Karpas-422 (cell line): ENCODE results near the gene ILRUN. TPM values are rescaled to one million over a fixed set of nuclear protein-coding genes. Genes with fewer than 3 reads are reported as not detected.
"Not testable (repeated sequence)": the region's sequence is repeated elsewhere in the genome, so short reads cannot be mapped to it uniquely, and the experiment has no call there.

Source experiments
- DNase-seq: peaks from one replicate; pipeline ENCODE4 v3.0.0-alpha.2; 2015
- H2AFZ ChIP-seq: fragments of 200-600 bp; sonication (generic); 2 replicates; pipeline ENCODE4 v1.6.1; 2014; ENCODE audit warnings: antibody characterized with exemption, low read length, mixed read lengths
- H3K27ac ChIP-seq: fragments of 200-600 bp; sonication (generic); 2 replicates; pipeline ENCODE4 v1.5.1; 2014; ENCODE audit warnings: mild to moderate bottlenecking, low read length, moderate library complexity
- H3K27me3 ChIP-seq: fragments of 200-600 bp; sonication (generic); 2 replicates; pipeline ENCODE4 v1.6.1; 2014; ENCODE audit warnings: low read length, mixed read lengths
- H3K36me3 ChIP-seq: fragments of 200-600 bp; sonication (generic); 2 replicates; pipeline ENCODE4 v1.6.1; 2014; ENCODE audit warnings: low read length, mixed read lengths; ENCODE audit not compliant: insufficient read depth
- H3K4me1 ChIP-seq: fragments of 200-600 bp; sonication (generic); 2 replicates; pipeline ENCODE4 v1.6.1; 2014; ENCODE audit warnings: mild to moderate bottlenecking, low read length, mixed read lengths
- H3K4me2 ChIP-seq: fragments of 200-600 bp; sonication (generic); 2 replicates; pipeline ENCODE4 v1.6.1; 2014; ENCODE audit warnings: low read length, low read depth, mild to moderate bottlenecking; ENCODE audit not compliant: poor library complexity, severe bottlenecking
- H3K4me3 ChIP-seq: fragments of 200-600 bp; sonication (generic); 2 replicates; pipeline ENCODE4 v1.5.1; 2014; ENCODE audit warnings: mild to moderate bottlenecking, antibody characterized with exemption, low read length, mixed read lengths
- H3K79me2 ChIP-seq: fragments of 200-600 bp; sonication (generic); 2 replicates; pipeline ENCODE4 v1.6.1; 2014; ENCODE audit warnings: mild to moderate bottlenecking, low read length, mixed read lengths
- H3K9ac ChIP-seq: fragments of 200-600 bp; sonication (generic); 2 replicates; pipeline ENCODE4 v1.6.0; 2014; ENCODE audit warnings: low read length
- H3K9me2 ChIP-seq: fragments of 200-600 bp; sonication (generic), shearing (Covaris generic); replicated peaks from 2 replicates; pipeline ENCODE4 v1.6.0; 2014; ENCODE audit warnings: mild to moderate bottlenecking, low read length, moderate library complexity; ENCODE audit not compliant: insufficient read depth
- H3K9me3 ChIP-seq: fragments of 300-700, 200-600 bp; sonication (generic); 2 replicates; pipeline ENCODE4 v1.6.1; 2014; ENCODE audit warnings: low read length, mixed read lengths
- H4K20me1 ChIP-seq: fragments of 200-600 bp; sonication (generic); 2 replicates; pipeline ENCODE4 v1.6.1; 2014; ENCODE audit warnings: mild to moderate bottlenecking, antibody characterized with exemption, low read length, low read depth; ENCODE audit not compliant: insufficient read depth
- total RNA-seq: library from RNA; depleted of rRNA; stranded (reverse); fragments of >200 nt; shearing (Covaris generic); gene quantifications from 2 replicates; pipeline ENCODE4 v1.2.3, GENCODE V29; 2014; ENCODE audit warnings: low replicate concordance

Gene ILRUN
- total RNA-seq, 1 experiment from 2014 or later: 28.8 TPM

- Histone ChIP-seq H3K9me3 (no peaks in the 10 kb centered on the region), H3K4me2 (no peak overlapping the region), H3K4me1 (peaks cover 36% of the 10 kb centered on the region), H3K79me2 (peaks cover 93% of the 10 kb centered on the region), H3K36me3 (no peaks in the 10 kb centered on the region), H2AFZ (no peak overlapping the region), H3K9ac (no peak overlapping the region), H3K4me3 (no peak overlapping the region), H3K27ac (no peak overlapping the region), H3K27me3 (no peaks in the 10 kb centered on the region), H4K20me1 (no peaks in the 10 kb centered on the region), H3K9me2 (no peaks in the 10 kb centered on the region)
- DNase-seq: no peak
Observed at GRCh38 chr6:34679552-34680253, 16.9 kb downstream of the ILRUN start.

DNA sequence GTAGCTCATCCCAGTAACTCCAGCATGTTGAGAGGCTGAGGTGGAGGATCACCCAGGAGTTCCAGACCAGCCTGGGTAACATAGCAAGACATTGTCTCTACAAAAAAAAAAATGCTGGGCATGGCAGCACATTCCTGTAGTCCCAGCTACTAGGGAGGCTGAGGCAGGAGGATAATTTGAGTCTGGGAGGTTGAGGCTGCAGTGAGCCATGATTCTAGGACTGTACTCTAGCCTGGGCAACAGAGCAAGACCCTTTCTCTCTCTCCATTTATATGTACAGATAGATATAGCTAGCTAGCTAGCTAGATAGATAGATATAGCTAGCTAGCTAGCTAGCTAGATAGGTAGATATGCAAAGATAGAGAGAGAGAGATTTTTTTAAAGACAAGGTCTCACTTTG is 20.4 kb downstream of the ILRUN start:
- DNase-seq: no peak
- Histone ChIP-seq H3K9ac (no peak overlapping the region), H3K27ac (peak overlapping the region; percentile 82; the same call in 1 of the 2 replicates), H4K20me1 (no peaks in the 10 kb centered on the region), H3K9me2 (no peaks in the 10 kb centered on the region), H2AFZ (no peak overlapping the region), H3K36me3 (no peaks in the 10 kb centered on the region), H3K4me2 (peak overlapping the region; percentile 66), H3K27me3 (no peaks in the 10 kb centered on the region), H3K4me3 (no peak overlapping the region), H3K79me2 (peaks cover 98% of the 10 kb centered on the region), H3K4me1 (peaks cover 55% of the 10 kb centered on the region), H3K9me3 (no peaks in the 10 kb centered on the region)

- peak overlapping the region; percentile 40; the same call in 1 of the 2 replicates for H3K4me3 ChIP-seq
- H3K9ac ChIP-seq: peak overlapping the region; percentile 30
- H3K9me3 ChIP-seq, H4K20me1 ChIP-seq, H3K9me2 ChIP-seq, H3K36me3 ChIP-seq, H2AFZ ChIP-seq, H3K27me3 ChIP-seq: not testable (repeated sequence)
- peaks cover 54% of the 10 kb centered on the region for H3K4me1 ChIP-seq
- peak; percentile 63 for DNase-seq
- peak overlapping the region; percentile 66 for H3K4me2 ChIP-seq
- peak overlapping the region; percentile 82 for H3K27ac ChIP-seq
- H3K79me2 ChIP-seq: peaks cover 98% of the 10 kb centered on the region
Observed at GRCh38 chr6:34674930-34675329, 21.6 kb downstream of the ILRUN start.

GRCh38 chr6:34674268-34674639 is 22.3 kb downstream of the ILRUN start:
- Histone ChIP-seq H4K20me1 (no peaks in the 10 kb centered on the region), H3K36me3 (no peaks in the 10 kb centered on the region), H3K4me3 (no peak overlapping the region), H3K27me3 (no peaks in the 10 kb centered on the region), H3K27ac (peak overlapping the region; percentile 82), H3K9me2 (no peaks in the 10 kb centered on the region), H3K4me1 (peaks cover 54% of the 10 kb centered on the region), H3K9ac (0 out of 2 replicates have a peak overlapping the region, but pooled peaks have one; percentile 30), H2AFZ (no peak overlapping the region), H3K9me3 (no peaks in the 10 kb centered on the region), H3K4me2 (peak overlapping the region; percentile 66), H3K79me2 (peaks cover 98% of the 10 kb centered on the region)
- DNase-seq: no peak

GRCh38 chr6:34673064-34673463 is 23.5 kb downstream of the ILRUN start:
- no peak for DNase-seq
- no peaks in the 10 kb centered on the region for H3K9me2 ChIP-seq
- peak overlapping the region; percentile 17 for H3K4me2 ChIP-seq
- no peak overlapping the region for H3K9ac ChIP-seq
- H4K20me1 ChIP-seq: no peaks in the 10 kb centered on the region
- H3K27me3 ChIP-seq: no peaks in the 10 kb centered on the region
- peaks cover 54% of the 10 kb centered on the region for H3K4me1 ChIP-seq
- H3K27ac ChIP-seq: peak overlapping the region; percentile 39
- peaks cover 99% of the 10 kb centered on the region for H3K79me2 ChIP-seq
- H3K4me3 ChIP-seq: no peak overlapping the region
- no peaks in the 10 kb centered on the region for H3K36me3 ChIP-seq
- no peak overlapping the region for H2AFZ ChIP-seq
- no peaks in the 10 kb centered on the region for H3K9me3 ChIP-seq

- Histone ChIP-seq H3K9ac (no peak overlapping the region), H3K9me2 (no peaks in the 10 kb centered on the region), H3K27ac (peak overlapping the region; percentile 39), H3K9me3 (no peaks in the 10 kb centered on the region), H3K4me3 (no peak overlapping the region), H3K27me3 (no peaks in the 10 kb centered on the region), H4K20me1 (no peaks in the 10 kb centered on the region), H3K79me2 (peaks cover 100% of the 10 kb centered on the region), H3K36me3 (no peaks in the 10 kb centered on the region), H3K4me1 (peaks cover 54% of the 10 kb centered on the region), H3K4me2 (peak overlapping the region; percentile 17), H2AFZ (no peak overlapping the region)
- DNase-seq: no peak
Observed at GRCh38 chr6:34672657-34673043, 23.9 kb downstream of the ILRUN start.

DNA sequence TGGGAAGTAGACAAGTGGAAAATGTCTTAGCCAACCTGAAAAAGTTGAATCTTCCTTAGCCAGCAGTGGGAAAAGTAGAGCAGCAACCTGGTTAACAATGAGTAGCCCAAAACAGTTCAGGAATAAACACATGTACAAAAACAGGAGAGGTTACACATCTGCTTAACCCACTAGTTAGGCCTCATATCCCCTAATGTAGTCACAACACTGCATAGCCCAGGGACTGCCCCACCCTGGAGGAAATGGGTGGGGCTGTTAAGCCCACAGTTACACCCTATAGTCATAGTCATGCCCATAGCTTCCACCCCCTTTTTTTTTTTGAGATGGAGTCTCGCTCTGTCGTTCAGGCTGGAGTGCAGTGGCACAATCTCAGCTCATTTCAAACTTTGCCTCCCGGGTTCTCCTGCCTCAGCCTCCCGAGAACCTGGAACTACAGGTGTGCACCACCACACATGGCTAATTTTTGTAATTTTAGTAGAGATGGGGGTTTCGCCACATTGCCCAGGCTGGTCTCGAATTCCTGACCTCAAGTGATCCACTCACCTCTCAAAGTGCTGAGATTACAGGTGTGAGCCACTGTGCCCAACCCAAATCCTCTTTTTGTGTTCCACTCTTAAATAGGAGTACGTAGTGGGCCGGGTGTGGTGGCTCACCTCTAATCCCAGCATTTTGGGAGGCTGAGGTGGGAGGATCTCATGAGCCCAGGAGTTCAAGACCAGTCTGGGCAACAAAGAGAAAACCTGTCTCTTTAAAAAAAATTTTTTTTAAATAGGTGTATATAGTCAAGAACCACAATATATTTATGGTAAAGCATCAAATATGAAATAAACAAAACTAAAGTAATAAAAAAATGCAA is 24.5 kb downstream of the ILRUN start:
- Histone ChIP-seq H3K27me3 (no peaks in the 10 kb centered on the region), H3K4me2 (peak overlapping the region; percentile 17), H3K9me2 (no peaks in the 10 kb centered on the region), H3K36me3 (no peaks in the 10 kb centered on the region), H2AFZ (no peak overlapping the region), H3K9ac (no peak overlapping the region), H3K4me3 (no peak overlapping the region), H3K9me3 (no peaks in the 10 kb centered on the region), H3K79me2 (peaks cover 100% of the 10 kb centered on the region), H4K20me1 (no peaks in the 10 kb centered on the region), H3K4me1 (peaks cover 54% of the 10 kb centered on the region), H3K27ac (peak overlapping the region; percentile 39; the same call in 1 of the 2 replicates)
- DNase-seq: no peak

GRCh38 chr6:34671367-34671766 is 25.2 kb downstream of the ILRUN start:
- H3K4me3 ChIP-seq: no peak overlapping the region
- peak overlapping the region; percentile 7; the same call in 1 of the 2 replicates for H3K27ac ChIP-seq
- no peak for DNase-seq
- peaks cover 100% of the 10 kb centered on the region for H3K79me2 ChIP-seq
- no peaks in the 10 kb centered on the region for H3K27me3 ChIP-seq
- peak overlapping the region; percentile 17 for H3K4me2 ChIP-seq
- H3K36me3 ChIP-seq: no peaks in the 10 kb centered on the region
- no peak overlapping the region for H3K9ac ChIP-seq
- no peaks in the 10 kb centered on the region for H3K9me3 ChIP-seq
- no peaks in the 10 kb centered on the region for H4K20me1 ChIP-seq
- no peak overlapping the region for H2AFZ ChIP-seq
- H3K4me1 ChIP-seq: peaks cover 54% of the 10 kb centered on the region
- H3K9me2 ChIP-seq: no peaks in the 10 kb centered on the region
